GM19238 (cell line): ENCODE data around the gene TMEM117.
"Not testable (repeated sequence)": the region's sequence is repeated elsewhere in the genome, so short reads cannot be mapped to it uniquely, and the experiment has no call there.

Experiments
- DNase-seq: peaks from one replicate; pipeline ENCODE4 v3.0.0; 2011; ENCODE audit warnings: low spot score; ENCODE audit not compliant: insufficient read length

Gene TMEM117

DNA sequence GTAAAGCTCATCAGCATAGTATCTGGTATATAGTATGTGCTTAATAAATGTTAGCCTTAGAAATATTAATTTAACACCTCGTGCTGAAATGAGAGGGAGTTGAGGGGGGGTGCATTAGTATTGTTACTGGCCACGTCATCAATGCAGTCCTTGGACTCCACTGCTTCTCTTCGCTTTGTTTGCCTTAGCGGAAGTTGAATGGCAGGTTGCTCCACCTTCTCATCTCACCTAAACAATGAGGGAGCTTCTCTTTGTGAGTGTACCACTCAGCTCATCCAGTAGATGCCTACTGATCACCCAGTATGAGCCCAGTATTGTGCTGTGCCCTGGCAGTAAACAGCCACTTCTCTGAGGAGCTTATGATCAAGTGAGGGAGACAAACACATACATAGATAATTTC lies 4.5 kb downstream of the TMEM117 start:
- DNase-seq: no peak

DNA sequence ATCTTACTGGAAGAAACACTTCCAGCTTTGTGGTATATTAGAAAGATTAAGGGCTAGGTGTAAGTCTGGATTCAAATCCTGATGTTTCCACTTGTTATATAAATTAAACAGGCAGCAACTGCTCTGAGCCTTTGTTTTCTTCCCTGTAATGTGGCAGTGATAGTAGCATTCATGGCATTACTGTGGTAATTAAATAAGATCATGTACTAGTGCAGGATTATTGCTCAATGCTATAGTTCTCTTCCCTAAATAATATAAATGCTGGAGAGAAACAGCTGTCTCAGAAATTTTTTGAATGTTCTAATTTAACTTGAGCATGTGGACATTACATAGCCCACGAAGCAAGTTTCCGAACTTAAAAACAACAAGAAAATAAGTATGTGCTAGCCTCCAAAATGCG lies 5.4 kb downstream of the TMEM117 start:
- DNase-seq: no peak

DNA sequence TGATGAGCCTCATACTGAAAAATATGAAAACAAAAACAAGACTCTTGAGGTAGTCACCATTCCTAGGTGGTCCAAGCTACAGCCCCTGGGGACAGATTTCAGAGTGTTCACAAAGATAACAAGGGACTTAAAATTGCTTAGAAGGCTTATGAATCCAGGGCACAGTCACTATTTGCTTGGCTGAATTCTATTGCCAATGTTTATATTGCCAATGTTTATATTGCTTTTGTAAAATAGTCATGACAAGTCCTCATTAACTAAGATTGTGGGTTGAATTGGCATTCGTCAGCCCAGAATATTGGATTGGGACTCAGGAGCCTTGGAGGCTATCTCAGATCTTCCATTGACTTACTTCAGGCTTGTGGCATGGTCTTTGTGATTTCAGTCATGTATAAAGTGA lies 6.4 kb downstream of the TMEM117 start:
- DNase-seq: no peak

DNA sequence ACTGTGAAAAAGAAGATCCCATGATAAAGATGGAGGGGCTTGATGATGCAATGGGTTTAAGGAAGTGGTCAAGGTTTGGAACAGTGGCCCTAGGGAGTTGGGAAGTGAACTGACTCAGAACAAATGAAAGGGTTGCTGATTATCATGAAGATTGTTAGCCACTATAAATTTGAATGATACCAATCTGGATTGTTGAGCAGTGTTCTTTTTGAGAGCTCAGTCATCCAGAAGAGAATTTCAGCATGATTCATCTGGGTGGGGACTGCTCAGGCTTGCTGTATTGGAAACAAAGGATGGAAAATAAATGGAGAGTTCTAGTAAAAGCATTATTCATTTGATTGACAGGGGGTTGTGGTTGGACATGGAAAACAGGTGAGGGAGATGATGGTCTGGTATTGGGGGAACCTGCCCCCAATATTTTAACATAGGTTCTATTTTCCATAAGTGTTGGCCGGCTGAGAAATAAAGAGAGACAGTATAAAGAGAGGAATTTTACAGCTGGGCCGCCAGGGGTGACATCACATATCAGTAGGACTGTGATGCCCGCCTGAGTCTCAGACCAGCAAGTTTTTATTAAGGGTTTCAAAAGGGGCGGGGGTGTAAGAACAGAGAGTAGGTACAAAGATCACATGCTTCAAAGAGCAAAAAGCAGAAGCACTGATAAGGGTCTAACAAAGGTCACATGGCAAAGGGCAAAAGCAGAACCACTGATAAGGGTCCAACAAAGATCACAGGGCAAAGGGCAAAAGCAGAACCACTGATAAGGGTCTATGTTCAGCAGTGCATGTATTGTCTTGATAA lies 11.7 kb downstream of the TMEM117 start:
- not testable (repeated sequence) for DNase-seq

- DNase-seq: no peak
Measured at GRCh38 chr12:43848226-43848507, 12.3 kb downstream of the TMEM117 start.

GRCh38 chr12:43848786-43849185 lies 12.9 kb downstream of the TMEM117 start:
- DNase-seq: no peak

GRCh38 chr12:43852744-43853143 lies 16.9 kb downstream of the TMEM117 start:
- no peak for DNase-seq

DNA sequence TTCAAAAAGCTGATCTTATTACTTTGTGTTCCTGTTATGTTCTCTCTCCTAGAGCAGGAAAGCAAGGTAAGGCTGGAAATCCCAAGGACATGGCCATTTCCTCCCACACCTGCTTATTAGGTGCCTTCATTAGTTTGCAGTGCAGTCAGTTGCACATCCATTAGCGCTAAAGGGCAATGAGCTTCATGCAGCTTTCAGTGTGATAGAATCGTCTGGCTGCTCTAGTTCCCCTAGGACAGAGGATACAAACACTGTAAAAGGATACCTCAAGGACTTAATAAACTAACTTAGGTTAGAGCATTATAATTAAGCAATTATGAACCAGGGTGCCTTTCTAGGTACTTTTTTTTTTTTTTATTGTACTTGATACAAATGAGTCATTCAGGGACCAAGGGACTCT lies 21.1 kb downstream of the TMEM117 start:
- no peak for DNase-seq

DNA sequence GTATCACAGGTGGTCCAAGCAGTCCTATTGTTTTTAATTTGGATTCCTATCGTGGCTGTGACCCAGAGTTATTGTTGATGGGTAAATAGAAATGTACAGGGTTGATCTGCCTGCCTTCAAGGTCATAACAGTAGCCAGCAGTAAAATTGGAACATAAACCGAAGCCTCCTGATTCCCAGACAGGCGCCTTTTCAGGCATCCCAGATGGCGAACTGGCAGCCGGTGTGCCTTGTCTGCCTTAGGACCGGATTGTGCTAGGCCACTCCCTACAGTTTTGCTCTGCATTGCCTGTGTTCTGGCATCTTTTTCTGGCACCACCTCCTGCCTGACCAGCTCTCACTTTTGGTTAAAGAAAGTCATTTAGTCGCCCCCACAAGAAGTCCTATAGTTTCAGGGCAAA lies 22.2 kb downstream of the TMEM117 start:
- no peak for DNase-seq

DNA sequence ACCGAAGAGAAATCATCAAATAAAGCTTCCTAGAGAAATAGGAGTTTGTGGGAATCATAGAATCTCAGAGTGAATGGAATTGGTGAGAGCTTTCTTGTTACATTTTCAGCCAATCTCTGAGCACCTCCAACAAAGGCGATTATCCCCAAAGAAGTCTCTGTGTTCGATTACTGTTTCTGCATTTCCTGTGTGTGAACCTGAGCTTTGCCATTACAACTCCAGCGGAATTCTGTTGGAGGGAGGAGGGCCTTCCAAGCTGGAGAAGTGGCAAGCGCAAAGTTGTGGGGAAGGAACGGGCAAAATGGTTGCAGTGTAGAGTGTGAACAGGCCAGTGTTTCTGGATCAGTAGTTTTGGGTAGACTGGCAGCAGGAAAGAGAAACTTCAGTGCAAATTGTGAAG lies 23.1 kb downstream of the TMEM117 start:
- DNase-seq: no peak

GRCh38 chr12:43861015-43861839 lies 25.3 kb downstream of the TMEM117 start:
- DNase-seq: no peak

DNA sequence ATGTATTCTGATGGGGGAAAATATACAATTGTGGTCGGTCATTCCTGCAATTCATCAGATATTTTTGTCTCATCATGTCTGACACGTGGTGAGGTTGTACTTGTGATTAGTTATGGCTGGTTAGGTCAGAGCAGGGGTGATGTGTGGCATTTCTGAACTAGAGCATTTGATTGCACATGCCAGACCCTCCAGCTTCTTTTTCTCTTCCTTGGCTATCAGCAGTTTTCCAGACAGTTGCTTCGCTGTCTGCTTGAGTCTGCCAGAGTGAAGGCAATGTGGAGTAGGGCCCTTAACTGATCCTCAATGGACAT lies 25.9 kb downstream of the TMEM117 start:
- DNase-seq: no peak

GRCh38 chr12:43863770-43864366 lies 28.0 kb downstream of the TMEM117 start:
- no peak for DNase-seq

- DNase-seq: not testable (repeated sequence)
Measured at GRCh38 chr12:43864557-43864956, 28.7 kb downstream of the TMEM117 start.

DNA sequence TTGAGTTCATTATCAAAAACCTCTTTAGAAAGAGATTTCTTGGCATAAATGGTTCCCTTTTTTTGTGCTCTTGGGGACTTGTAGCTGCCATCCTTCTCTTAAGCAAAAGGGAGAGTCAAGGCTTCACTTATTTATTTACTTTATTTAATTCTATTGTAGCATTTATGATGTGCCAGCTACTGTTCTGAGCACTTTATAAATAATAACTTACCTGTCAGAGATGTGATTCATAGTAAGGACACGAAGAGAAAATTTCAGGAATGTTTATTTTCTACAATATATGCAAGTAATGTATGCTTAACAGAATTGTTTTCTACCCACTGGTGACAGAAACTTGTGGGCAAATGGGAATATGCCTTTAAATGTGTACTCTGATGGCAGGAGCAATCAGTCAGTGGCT lies 33.3 kb downstream of the TMEM117 start:
- no peak for DNase-seq

GRCh38 chr12:43869765-43870164 lies 33.9 kb downstream of the TMEM117 start:
- DNase-seq: not testable (repeated sequence)

GRCh38 chr12:43871258-43871657 lies 35.4 kb downstream of the TMEM117 start:
- not testable (repeated sequence) for DNase-seq

- DNase-seq: no peak
Measured at GRCh38 chr12:43872396-43872795, 36.5 kb downstream of the TMEM117 start.

DNA sequence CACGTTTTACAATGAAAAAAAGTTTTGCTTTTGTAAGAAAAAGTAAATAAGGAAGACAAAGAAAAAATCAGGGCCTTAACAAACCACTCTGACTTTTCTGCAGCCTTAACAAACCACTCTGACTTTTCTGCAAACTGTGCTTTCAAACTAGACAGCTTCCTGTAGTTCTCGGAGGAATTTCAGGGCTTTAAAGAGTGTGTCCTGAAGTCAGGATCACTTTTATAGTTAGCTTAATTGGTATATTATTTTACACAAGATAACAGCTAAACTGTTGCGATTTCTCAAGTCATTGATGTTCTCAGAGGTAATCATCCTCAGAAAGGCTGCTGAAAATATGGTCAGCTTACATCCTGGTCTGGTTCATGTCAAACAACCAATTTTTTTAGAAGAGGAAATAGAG lies 42.2 kb downstream of the TMEM117 start:
- DNase-seq: no peak

- no peak for DNase-seq
Measured at GRCh38 chr12:43880547-43880946, 44.7 kb downstream of the TMEM117 start.

DNA sequence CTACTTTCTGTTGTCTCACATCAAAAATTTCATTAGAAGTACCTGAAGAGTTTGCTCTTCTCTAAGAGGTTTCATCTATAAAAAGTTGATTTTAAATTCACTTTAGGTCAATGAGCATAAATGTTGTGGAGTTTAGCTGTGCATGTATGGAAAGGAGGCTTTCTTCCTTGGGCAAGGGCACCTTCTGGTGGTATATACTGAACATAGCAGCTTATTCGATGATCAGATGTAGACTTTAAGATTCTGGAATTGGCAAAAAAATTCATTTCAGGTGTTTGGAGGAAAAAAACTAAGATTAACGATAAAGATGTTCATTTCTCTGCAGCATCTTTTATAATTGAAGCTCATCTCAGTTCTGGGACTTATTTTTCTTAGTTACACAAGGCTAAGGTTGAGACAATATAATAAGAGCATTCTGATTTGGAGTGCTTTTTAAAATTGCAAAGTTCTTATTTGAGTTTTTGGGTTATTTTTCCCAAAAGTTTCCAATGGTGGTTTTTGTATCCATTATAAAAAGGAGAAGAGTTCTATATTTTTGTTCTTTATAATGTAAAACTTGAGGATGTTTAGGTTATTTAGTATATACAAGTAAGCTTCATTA lies 46.8 kb downstream of the TMEM117 start:
- DNase-seq: no peak

GRCh38 chr12:43883311-43883710 lies 47.4 kb downstream of the TMEM117 start:
- DNase-seq: no peak
